Gastrocnemius medialis (tissue), 4 donors: Measurements from ENCODE around the gene EIF2D.

Experiments
- POLR2A ChIP-seq, 2 donors: fragments of 450-650 bp; IDR thresholded peaks; one replicate each; pipeline ENCODE4 v1.6.1; 2017; ENCODE audit warnings: antibody characterized with exemption in 2 of 2, mild to moderate bottlenecking in 2 of 2, moderate library complexity in 2 of 2
- TF ChIP-seq, protein P1 (sequence below), 5 experiments: fragments of 450-650 bp in 3 of 5; fragments of 200-600 bp in 2 of 5; sonication (generic) in 2 of 5; IDR thresholded peaks in 4 of 5; conservative IDR thresholded peaks in 1 of 5; 1 replicate in 4 of 5; 2 replicates in 1 of 5; pipeline ENCODE4 v1.5.1; 2016 to 2019; ENCODE audit warnings: antibody characterized with exemption in 5 of 5, mild to moderate bottlenecking in 3 of 5, moderate library complexity in 3 of 5

DNA sequence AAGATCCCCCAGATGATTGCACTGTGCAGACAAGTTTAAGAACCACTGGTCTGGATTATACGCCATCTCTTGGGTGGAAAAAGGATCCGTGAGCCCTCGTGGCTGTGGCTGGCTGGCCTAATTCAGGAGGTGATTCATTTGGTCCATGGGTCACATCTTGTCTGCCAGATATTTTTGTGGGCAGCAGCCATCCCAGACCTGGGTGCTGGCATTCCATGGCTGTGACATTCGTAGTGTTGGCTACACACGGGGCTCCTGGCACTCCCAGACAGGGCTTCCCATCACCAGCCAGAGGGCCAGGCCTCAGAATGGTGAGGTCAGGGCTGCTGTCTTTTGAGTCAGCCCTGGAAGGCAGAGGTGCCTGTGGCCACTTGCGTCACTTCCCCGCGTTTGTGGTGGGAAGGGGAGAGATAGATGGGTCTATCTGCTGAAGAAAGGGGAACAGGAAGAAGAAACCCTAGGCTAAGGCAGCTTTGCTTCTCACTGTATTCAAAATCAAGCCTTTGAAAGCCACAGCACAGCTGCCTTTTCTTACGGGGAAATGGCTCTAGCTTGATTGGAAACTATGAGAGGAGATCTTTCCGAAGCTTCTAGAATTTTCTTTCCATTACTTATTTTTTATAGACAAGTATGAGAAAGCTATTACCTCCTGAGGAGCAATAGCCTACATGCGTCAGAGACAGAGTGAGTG lies 32.4 kb downstream of the EIF2D start:
- TF ChIP-seq, protein P1, sequence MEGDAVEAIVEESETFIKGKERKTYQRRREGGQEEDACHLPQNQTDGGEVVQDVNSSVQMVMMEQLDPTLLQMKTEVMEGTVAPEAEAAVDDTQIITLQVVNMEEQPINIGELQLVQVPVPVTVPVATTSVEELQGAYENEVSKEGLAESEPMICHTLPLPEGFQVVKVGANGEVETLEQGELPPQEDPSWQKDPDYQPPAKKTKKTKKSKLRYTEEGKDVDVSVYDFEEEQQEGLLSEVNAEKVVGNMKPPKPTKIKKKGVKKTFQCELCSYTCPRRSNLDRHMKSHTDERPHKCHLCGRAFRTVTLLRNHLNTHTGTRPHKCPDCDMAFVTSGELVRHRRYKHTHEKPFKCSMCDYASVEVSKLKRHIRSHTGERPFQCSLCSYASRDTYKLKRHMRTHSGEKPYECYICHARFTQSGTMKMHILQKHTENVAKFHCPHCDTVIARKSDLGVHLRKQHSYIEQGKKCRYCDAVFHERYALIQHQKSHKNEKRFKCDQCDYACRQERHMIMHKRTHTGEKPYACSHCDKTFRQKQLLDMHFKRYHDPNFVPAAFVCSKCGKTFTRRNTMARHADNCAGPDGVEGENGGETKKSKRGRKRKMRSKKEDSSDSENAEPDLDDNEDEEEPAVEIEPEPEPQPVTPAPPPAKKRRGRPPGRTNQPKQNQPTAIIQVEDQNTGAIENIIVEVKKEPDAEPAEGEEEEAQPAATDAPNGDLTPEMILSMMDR (IDR thresholded peaks at IDR 0.05 in 4 of 5, conservative IDR thresholded peaks at IDR 0.05 in 1 of 5): no peak
- TF ChIP-seq POLR2A (IDR thresholded peaks at IDR 0.05): peak in 1 of 2 donors; percentile 15
